Measurements from ENCODE around the gene SLC27A3.

DNA sequence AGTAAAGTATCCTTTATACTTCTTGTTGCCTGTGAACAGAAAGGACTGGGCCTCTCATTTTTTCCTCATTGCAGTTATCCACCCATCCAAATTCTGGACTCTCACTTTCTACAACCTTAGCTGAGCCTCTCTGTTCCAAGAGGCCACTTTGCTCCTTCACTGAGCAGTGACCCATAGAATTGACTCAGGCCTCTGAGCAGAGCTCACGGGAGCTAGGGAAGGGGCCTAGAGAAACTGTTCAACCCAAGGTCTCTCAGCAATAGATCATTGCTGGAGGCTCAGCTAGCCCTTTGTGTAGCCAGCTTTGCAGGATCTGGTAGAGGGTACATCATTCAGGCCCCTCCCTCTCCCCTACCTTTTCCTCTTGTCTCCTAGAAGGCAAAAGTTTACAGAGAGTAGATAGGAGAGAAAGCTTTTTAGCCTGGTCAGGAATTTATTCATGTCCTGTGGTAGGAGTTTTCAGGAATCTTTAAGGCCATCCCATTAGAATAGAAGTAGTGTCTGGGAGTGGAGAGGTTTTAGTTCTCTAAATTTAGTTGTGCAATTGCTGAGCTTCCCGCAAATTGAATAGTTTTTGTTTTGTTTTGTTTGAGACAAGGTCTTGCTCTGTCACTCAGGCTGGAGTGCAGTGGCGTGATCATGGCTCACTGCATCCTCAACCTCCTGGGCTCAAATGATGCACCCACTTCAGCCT lies 40.7 kb upstream of the SLC27A3 start:
- TF ChIP-seq, protein P1, sequence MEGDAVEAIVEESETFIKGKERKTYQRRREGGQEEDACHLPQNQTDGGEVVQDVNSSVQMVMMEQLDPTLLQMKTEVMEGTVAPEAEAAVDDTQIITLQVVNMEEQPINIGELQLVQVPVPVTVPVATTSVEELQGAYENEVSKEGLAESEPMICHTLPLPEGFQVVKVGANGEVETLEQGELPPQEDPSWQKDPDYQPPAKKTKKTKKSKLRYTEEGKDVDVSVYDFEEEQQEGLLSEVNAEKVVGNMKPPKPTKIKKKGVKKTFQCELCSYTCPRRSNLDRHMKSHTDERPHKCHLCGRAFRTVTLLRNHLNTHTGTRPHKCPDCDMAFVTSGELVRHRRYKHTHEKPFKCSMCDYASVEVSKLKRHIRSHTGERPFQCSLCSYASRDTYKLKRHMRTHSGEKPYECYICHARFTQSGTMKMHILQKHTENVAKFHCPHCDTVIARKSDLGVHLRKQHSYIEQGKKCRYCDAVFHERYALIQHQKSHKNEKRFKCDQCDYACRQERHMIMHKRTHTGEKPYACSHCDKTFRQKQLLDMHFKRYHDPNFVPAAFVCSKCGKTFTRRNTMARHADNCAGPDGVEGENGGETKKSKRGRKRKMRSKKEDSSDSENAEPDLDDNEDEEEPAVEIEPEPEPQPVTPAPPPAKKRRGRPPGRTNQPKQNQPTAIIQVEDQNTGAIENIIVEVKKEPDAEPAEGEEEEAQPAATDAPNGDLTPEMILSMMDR (IDR thresholded peaks at IDR 0.05; ENCODE audit: insufficient read depth, low read length, poor library complexity, severe bottlenecking): no peak
- TF ChIP-seq EZH2phosphoT487 (conservative IDR thresholded peaks at IDR 0.05; ENCODE audit: low read length): no peak

All from SU-DHL-6 (cell line).